Activated CD8-positive, alpha-beta memory T cell treated with anti-CD3 and anti-CD28 coated beads for 4 hours (primary cell): Measurements from ENCODE around the gene CLDN18.

Experiments used
- DNase-seq, 2 donors: peaks; one replicate each; pipeline ENCODE4 v3.0.0-alpha.2; 2020; ENCODE audit warnings: low read depth in 2 of 2

The CLDN18 gene

DNA sequence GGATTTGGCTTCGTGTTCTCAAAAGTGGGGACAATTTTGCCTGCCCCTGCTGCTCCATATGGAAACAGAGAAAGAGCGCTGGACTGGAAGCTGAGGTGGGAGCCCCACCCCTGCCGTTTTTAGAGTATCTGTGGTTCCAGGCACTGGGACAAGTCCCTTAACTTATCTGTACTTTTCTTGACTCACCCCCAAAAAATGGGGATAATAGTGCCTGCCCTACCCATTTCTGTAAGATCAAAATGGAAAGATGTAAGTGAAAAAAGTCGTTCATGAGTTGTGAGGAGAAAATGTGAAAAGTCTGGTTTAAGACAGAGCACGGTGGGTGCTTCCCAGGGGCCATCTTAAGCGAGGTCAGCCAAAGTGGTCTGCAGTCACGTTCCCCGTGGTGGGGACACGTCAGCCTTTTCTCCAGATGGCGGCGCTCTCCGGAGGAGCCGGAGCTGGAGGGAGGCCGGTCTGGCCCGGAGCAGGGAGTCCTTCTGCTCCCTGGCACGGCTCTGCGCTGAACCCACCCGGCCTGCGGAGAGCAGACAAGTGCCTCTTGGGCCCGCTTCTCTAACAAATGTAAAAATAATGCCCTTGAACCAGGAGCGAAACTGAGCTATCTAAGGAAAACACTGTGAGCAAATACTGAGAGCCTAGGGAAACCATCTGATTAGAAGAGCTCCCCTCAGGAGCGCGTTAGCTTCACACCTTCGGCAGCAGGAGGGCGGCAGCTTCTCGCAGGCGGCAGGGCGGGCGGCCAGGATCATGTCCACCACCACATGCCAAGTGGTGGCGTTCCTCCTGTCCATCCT lies at the start of gene CLDN18:
Gene CLDN18 (plus strand): TSS at position 690 of the 797 bp plus-strand sequence. CDS start 61 bp downstream, at position 751.
- DNase-seq, result no peak

DNA sequence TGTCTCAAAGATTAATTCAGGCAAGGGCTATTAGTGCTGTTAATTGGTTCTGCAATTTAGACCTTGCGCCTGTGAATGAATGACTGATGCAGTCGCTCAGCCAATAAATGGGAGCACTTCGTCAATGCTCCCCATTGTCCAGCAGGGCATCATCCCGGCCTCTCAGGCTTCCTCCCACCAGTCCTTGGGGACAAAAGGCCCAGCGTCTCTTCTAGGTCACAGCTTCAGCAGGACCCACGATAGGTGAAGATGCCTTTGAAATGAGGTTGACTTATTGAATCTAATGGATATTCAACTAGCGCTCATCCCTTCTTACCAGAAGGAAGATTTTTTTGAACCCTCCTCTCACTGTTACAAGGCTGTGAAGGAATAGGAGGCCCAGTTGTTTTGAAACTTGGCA lies 47.7 kb upstream of the CLDN18 start:
- DNase-seq, result no peak

DNA sequence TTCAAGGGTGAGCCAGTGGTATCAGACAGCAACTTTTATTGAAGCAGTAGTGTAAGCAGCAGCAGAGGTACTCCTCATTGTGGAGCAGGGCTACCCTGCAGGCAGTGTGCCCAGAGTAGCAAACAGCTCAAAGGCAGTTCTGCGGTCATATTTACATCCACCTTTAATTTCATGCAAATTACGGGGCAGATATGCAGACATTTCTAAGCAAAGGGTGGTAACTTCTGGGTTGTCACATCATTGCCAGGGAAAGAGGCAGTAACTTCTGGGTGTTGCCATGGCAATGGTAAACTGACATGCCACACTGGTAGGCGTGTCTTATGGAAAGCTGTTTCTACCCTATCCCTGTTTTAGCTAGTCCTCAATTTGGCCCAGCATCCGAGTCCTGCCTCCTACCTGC lies 46.5 kb upstream of the CLDN18 start:
- no peak for DNase-seq

DNA sequence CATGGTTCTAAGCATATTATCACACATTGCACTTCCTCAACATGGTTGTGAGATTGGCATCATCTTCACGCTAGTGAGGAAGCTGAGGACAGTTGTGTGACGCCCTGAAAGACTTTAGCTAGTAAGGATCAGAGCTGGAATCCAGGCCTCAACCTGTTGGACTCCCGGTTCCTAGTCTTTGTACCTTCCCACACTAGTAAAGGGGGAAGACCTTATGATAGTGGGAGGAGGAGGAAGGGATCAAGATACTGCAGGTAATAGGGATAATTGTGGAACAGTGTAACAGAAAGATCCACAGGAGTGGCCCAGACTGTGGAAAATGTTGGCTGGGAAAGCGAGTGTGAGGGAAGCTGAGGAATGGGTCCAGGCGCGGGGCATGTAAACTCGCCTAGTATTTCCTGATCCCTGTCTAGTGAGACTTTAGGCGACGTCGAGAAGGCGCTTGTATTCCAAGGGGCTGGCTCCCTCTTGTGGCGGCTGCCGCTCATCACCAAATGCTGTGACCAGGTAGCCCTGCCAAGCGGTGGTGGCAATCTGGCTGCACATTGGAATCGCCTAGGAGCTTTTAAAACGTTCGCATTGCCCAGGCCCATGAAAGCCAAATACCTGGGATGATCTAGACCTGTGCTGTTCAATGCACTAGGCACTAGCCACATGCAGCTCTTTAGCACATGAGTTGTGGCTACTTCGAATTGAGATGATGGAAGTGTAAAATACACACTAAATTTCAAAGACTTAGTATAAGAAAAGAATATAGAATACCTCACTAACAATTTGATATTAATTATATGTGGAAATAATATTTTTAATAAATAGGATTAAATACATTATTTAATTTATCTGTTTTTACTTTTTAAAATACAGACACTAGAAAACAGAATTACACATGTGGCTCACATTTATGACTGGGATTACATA lies 38.8 kb upstream of the CLDN18 start:
- peak in 1 of 2 donors; percentile 3 for DNase-seq

DNA sequence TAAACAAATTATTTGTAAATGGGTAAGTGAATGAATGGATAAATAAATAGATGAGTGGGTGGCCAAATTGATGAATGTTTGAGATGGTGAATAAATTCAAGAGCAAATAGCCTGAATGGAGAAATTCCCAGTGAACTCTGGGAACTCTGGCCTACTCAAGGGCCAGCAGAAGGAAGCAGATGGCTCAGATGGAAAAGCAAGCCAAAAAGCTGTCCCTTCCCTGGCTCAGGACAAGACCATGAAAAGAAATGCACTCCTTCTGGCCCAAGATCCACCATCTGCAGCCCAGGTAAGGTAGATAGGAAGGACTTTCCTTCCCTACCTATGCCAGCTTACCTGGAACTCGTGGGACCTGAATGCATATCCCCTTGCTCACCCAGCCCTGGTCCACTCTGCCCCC lies 37.6 kb upstream of the CLDN18 start:
- no peak for DNase-seq

DNA sequence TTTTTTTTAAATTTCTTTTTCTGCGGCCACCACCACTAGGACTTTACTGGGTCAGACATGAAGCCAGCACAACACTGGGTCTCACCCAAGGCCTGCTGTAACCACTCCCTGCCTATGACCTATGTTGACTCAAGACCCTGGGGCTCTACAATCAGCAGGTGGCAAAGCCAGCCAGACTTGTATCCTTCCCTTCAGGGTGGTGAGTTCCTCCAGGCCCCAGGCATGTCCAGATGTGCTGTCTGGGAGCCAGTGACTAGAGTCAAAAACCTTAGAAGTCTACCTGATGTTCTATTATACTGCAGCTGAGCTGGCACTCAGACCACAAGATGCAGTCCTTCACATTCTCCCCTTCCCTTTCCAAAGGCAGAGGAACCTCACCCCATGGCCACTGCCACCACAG lies 31.6 kb upstream of the CLDN18 start:
- DNase-seq, result no peak

DNA sequence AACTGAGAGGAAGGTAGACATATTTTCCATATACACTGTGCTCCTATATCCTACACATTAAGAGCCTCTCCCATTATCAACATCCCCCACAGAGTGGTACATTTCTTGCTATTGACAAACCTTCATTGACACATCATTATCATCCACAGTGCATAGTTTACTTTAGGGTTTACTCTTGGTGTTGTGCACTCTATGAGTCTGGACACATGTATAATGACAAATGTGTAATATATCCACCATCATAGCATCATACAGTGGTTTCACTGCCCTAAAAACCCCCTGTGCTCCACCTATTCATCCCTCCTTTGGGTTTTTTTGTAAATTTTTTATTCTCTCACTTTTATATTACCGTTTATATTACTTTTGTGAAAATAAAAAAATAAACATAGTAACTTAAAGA lies 22.2 kb upstream of the CLDN18 start:
- DNase-seq, result no peak

DNA sequence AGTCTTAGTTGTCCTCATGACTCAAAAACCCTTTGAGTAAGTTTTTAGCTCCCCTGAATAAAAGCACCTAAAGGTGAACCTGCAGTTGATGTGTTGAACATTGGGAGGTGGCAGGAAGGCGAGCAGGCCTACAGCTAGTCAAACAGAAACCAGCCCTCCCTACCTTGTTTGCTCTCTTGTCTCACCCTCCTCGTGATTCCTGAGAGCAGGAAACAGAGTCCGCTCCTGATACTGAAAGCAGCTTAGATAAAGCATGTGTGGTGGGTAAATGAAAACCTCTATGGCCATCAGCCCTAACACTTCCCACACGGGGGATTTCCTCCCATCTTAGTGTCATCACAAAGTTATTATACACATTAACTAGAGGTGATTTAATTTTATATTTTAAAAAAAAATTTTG lies 21.8 kb upstream of the CLDN18 start:
- DNase-seq, result no peak

DNA sequence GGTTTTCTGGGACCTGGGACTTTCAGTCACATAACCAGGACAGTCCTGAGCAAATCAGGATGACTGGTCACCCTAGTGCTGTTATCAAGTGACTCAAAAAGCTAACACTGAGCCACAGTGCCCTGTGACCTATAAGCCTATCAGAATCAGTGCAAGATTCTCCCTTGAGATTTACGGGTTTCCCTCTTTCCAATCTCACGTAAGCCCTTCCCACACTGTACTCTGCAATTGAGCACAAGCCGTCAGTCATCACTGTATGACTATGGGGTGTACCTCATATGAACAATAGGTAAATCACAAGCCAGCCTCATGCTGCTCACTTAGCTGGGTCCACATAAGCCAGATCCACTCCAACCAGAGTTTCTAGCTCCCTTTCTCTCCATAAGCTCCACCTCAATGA lies 21.0 kb upstream of the CLDN18 start:
- no peak for DNase-seq

DNA sequence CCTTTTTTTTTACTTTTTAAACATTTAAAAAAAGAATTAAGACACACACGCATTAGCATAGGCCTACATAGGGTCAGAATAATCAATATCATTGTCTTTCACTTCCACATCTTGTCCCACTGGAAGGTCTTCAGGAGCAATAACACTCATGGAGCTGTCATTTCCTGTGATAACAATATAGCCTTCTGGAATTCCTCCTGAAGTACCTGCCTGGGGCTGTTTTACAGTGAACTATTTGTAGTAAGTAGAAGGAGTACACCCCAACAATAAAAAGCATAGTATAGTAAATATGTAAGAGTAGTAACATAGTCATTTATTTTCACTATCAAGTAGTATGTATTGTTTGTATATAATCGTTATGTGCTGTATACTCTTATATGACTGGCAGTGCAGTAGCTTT lies 19.5 kb upstream of the CLDN18 start:
- DNase-seq, result no peak

DNA sequence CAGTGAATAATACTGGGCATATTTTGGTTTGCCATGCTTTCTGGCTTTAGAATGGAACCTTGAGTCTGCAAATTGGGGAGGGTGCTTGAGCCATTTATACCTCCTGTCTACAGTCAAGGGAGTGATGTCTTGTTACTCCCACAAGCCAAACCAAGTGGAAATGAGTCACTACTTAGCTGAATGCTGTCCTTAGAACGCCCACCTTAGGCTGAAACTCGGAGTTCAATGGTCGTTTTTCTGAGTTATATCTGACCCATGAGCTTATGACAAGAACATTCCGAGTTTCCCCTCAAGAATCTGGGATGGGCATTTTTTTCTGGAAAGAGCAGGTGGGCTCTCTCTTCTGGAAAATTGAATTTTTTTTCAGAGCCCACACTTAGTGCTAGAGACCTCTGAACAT lies 17.4 kb upstream of the CLDN18 start:
- DNase-seq, result no peak

DNA sequence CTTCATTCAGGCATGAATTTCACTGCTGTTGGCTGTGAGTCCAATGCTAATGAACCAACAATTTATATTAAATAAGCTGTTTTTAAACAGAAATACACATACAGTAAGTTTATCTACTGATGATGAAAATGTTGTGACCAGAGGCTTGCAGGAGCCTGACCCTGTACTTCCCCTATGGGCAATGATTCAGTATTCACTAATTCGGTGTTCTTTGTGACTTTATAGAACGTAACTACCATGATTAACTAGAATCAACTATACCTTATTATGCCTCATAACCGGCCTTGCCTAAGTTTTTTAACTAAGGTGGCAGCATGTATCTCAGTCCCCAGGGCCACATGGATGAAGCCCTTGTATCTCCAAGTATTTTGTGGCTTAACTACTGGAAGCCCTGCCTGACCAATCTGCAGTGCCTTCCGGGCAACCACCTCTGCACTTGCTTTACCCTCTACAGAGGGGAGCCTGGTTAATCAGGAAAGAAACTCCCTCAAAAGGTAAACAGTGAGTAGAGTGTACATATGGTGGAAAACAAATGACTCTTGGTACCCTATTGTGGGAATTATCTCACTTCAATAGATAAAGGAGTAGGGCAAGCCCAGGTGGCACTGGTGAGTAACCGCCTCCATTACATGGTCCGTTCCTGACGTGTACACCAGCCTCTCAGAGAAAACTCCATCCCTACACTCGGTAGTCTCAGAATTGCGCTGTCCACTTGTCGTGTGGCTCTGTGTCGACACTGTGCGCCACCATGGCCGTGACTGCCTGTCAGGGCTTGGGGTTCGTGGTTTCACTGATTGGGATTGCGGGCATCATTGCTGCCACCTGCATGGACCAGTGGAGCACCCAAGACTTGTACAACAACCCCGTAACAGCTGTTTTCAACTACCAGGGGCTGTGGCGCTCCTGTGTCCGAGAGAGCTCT lies 11.6 kb upstream of the CLDN18 start:
- DNase-seq, result no peak

DNA sequence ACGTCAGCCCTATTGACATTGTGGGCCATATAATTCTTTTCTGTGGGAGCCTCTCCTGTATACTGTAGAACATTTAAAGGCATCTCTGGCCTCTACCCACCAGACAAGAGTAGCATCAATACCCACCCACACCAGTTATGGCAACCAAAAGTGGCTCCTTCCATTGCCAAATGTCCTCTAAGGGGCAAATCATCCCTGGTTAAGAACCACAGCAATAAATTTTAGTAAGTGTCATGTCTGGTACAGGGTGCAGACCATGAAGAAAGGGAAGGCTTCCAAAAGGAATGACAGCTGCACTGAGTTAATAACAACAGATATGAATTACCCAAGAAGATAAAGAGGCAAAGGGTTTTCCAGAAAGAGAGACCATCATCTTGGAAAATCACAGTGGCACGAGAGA lies 6.9 kb upstream of the CLDN18 start:
- DNase-seq, result no peak

DNA sequence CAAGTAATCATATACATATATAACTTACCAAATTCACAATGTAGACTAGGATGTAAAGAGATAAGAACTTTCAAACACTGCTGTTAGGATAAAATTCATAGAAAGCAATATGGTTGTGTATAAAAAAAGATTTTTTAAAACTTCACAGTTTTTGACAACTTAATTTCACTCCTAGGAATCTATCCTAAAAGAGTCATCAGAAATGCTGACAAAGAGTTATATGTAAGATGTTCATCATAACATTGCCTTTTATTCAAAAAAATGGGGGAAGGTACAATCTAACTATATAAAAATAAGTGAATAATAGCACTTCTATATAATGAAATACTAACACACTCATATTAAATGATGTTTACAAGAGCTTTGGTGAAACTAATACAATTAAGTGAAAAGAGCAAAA lies 4.3 kb upstream of the CLDN18 start:
- DNase-seq, result no peak

DNA sequence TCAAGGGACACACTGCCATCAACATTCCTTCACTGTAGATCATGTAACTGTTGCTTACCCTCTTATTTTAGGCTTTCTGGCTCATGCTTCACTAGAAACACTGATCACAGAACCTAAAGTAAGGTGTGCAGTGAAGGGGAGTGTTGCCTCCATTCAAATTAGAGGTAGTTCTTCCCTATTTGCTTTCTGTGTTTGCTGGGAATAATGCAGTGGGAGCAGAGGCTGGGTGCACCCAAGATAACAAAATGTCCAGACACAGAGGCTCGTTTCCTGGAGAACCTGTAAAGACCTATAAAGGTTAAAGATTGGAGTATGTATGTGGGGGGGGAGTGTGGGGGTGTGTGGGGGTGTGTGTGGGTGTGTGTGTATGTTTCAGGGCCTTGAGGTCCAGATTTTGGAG lies 2.1 kb upstream of the CLDN18 start:
- no peak for DNase-seq

DNA sequence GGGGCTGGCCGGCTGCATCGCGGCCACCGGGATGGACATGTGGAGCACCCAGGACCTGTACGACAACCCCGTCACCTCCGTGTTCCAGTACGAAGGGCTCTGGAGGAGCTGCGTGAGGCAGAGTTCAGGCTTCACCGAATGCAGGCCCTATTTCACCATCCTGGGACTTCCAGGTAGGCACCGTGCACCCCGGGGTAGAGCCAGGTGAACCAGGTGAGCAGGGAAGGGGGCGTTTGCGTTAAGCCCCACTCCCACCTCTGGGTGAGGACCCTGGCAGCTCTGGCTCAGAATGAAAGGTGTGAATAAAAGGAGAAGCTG lies 267 bp downstream of the CLDN18 start:
- DNase-seq, result no peak

DNA sequence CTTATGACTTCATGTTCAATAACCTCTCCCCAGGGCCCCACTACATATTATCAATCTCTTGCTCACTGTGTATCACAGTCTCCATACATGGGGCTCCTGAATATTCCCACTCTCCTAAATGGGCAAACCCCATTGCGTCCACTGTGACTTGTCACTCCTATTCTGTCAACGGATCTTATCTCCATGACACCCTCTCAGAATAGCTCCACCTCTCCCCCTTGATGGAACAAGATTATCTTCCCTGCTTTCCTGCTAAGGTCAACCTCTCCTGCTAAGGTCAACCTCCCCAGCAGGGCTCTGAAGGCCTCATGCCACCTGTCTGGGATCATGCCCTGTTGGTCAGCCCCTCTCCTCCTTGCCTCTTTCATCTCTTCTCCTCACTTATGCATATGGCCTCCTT lies 1.8 kb downstream of the CLDN18 start:
- DNase-seq, result no peak

DNA sequence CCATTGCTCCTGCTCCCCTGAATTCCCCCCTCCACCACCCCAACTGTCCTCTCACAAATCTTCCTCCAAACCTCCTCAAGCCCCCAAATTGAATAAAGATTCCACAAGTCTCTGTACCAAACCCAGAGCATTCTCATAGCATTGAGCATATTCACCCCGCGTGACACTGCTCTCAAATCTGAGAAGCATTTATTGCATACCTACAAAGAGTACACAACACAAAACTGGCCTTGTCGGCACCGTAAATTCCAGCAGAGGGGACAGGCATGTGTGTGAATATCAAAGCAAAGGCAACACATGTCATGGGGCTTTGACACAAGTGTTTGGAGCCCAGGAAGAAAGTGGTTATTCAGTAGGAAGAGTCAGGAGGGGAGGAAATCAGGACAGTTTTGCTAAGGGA lies 2.6 kb downstream of the CLDN18 start:
- no peak for DNase-seq

DNA sequence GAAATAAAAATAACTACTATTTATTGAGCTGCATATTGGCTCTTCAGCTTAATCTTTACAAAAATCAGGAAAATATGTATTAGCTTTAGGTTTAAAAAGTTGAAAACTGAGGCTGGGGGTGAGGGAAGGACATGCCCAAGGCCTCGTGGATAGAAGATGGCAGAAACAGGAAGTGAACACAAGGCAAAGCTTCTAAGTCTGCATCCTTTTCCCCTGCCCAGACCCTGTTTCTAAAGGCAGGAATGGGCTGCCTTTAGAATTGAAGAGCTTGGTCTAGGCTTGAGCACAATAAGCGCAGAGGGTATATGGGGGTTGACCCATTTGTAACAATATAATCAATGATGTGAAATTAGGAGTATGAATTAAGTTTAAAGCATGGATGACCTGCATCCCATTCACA lies 6.1 kb downstream of the CLDN18 start:
- no peak for DNase-seq

DNA sequence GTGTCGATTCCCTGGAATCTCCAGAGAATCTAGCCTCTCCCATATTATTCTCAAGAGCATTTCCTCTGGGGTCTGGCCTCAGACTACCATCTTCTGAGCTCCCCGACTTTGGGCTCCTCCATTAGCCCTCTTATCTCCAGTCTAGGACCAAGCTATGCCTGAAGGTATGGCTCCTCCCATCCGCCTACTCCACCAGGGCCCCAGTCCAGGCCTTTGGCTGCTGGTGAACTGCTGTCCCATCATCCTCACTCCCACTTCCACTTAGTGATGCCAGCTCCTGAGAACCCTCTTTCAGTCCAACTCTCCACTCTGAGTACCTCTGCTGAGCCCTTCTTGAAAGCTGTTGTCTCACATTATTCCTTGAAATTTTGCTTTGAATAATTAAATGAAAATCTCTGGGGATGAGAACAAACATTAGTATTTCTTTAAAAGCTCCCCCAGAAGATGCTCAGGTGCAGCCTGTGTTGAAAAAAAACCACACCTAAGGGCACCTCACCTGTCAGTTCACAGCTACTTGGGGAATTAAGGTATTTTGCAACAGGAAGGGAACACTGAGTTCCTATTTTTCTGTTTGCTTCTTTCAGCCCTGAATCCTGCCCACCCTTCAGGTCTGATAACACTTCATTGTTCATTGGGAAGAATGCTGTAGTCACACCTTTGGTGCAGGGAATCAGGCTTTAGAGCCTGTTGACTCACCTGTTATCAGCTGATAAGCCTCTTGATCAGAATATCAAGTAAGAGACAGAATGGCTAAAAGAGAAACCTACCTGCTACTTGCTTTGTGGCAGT lies 9.5 kb downstream of the CLDN18 start:
- no peak for DNase-seq

DNA sequence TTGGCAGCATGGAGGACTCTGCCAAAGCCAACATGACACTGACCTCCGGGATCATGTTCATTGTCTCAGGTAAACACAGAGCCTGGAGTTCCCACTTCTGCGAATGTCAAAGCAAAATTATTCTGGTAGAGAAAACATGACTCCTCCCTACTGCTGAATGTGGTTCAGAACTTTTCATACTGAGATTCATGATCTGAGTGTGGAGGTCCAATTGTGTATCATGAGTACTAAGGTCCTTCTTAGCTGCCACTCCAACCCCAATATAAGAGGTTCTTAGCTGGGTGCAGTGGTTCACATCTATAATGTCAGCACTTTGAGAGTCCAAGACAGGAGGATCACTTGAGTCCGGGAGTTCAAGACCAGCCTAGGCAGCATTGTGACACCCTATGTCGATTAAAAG lies 13.8 kb downstream of the CLDN18 start:
- no peak for DNase-seq
